Stimulated activated CD4-positive, alpha-beta T cell treated with anti-CD3 and anti-CD28 coated beads, Interleukin-4, amount 100 ng/mL, for 1 hour (primary cell): ENCODE data around the gene ARSI.

Experiments
- DNase-seq: peaks from one replicate; pipeline ENCODE4 v3.0.0-alpha.2; 2020

Gene ARSI

DNA sequence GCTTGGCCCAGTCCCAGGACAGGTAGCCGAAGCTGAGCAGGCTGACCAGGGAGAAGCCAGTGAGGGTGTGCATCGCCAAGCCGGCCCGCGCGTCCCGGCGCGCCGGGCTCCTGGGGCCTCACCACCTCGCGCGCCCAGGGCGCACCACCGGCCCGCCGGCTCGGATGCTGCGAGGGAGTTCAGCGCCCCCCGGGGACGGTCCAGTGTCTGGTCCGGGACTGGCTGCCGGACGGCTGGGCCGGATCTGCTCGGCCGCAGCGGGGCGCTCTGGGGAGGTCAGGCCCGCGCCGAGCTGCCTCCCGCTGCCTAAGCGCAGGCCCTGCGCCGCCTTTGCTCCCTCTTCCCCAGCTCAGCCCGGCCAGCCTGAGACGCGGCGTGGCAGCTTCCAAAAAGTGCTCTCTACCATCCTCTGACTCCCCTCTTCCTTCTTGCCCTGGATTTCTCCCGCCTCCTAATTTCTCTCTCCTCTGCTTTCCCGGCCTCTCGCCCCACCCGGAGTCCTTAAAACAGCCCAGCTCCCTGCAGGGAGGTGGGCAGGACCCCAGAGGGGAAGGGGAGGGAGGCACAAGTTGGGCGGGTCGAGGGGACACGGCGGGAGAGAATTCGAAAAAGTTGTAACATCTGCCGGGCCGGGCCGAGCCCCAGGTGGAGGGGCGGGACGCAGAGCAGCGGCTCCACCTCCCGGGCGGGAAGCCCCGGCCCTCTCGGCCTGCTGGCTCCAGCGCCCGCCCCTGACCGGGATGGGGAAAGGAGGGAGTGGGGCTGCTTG lies at the start of gene ARSI:
ARSI (minus strand) TSS at position 605 of the 769 bp plus-strand sequence; CDS start at position 73, 532 bp downstream.
- no peak for DNase-seq

DNA sequence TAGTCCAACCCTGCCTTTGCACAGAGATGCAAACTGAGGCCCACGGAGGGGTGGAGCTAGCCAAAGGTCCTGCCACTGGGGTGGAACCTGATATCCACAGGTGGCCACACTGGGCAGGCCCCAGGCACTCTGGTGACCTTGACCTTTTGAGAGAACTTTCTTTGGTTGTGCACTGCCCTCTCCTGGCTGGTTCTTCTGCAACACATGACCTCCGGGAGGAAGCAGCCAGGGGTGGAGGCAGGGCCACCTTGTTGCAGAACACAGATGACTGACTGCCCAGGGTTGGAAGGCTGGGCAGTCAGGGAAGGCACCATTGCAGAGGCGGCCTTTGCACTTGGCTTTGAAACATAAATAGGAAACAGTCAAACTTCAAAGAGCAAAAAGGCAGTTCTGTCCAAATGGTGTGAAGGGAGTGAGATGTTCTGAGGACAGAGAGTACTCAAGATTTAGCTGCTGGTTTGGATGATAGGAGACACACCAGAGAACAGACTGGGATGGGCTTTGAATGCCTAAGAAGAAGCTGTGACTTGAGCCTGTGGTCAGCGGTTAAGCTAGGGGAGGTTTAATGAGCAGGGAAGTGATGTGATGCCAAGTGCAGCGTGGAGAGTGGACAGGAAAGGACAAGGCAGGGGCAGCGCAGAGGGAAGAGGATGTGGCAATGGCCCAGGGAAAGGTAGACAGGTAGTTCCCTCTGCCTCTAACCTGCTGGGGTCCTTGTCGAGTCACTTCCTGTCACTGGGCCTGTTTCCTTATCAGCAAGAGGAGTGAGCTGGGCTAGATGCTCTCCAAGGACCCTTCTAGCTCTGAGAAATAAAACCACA lies 48.0 kb upstream of the ARSI start:
- DNase-seq: peak; percentile 30

DNA sequence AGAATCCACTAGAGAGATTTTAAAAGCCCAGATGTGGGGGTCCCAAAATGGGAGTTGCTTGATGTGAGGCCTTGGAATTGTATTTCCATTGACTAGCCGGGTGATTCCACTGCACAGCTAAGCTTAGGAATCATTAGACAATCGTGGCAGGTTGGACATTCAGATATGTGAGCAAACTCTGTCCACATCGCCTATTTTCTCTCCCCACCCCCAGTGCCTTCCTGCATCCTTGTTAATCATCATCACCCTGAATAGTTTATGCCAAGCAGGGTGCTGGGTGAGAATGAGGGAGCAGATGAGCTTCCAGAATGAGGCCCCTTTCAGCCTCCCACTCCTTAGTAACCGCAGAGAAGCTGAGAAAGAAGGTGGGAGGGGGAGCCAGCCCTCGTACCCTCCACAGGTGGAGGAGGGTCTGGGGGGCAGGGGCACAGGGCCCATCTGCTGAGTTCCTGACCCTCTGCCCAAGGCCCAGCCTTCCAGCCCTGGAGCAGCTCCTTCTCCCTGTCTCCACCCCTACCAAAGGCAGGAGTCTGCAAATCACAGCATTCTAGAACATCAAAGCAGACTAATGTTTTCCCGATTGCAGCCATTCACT lies 47.1 kb upstream of the ARSI start:
- DNase-seq: no peak

DNA sequence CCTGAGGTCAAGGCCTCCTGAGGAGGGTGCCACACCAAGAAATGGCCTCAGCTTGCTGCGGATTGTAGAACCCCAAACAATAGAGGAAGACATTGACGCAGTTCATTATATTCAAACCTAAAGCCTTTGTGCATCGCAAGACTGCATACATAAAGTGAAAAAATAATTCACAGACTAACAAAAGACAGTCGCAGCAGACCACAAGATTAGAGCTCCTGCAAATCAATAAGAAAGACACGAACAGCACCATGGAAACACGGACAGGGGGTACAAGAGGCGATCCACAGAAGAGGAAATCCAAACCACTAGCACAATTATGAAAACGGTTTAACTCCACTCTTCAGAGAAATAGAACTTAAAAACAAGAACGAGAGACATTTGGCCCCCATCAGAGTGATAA lies 44.7 kb upstream of the ARSI start:
- DNase-seq: no peak

DNA sequence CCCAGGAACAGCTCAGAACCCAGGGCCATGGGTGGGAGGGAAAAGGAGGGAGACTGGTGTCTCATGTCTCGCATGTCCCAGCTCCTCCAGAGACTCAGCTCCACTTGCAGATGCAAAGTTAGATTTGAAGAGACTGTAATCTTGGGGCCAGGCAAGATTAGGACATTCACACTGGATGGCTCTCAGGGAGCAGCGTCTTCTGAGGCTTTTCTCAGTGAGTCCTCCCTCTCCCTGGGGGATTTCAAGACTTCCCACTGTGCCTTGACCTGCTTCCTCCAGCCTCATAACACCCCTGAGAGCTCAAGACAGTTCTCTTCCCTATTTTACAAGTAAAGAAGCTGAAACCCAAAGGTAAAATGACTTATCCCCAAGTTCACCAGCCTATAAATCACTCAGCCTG lies 44.3 kb upstream of the ARSI start:
- DNase-seq: no peak

DNA sequence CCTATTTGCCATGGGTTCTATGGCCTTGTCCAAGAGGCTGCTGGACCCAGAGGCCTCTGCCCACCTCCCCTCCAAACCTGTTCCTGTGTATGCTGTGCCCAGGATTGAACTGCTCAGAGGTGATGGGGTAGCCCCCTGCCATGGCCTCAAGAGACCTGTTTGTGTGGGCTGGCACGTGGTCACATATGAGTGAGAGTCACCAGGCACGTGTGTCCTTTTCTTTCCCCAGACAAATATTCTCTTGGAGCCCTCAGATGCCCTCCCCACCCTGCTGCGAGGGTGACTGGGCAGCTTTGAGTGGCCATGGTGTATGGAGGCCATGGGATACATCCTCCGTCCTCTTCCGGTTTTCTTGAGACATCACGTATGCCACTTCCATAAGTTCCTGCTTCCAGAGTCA lies 43.9 kb upstream of the ARSI start:
- no peak for DNase-seq

DNA sequence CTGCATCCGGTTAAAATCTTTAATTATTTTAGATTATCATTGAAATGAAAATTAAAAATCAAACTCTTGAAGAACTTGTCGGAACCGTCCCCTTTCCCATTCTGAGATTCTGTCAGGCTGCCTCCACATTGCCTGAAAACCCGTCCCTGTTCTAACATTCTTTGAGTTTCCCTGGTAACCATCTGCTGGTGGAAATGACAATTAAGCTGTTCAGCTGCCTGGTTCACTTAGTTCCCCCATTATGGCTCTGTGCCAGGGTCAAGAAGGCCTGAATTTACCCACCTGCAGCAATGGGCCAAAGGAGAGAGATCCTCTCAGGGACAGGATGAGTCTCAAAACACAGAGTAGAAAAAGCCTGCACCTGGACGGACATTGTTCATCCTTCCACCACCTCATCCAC lies 43.0 kb upstream of the ARSI start:
- no peak for DNase-seq

DNA sequence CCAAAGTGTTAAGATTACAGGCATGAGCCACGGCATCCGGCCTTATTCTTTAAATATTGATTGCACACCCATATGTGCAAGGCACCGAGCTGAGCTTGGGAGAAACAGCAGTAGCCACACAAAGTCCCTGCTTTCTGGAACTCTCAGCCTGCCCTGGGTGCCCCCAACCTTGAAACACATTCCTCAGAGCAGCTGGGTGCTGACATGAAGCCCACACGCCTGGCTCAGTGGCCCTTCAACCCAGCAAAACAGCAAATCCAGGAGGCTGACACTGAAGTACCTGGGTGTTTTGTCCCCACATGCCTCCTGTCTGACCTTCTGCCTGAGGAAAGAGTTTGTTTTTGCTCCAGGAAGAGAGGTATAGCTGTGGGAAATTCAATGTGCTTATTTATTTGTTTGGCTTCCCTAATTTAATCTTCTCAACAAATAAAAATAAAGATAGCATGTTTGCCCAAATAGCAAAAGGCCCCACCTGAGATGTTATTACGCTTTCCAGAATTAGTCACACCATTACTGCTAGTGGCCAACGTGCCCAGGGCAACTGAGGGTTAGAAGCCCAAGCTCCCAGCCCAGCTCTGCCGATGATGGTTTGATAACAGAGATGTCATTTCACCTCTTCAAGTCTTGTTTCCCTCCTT lies 41.4 kb upstream of the ARSI start:
- no peak for DNase-seq

DNA sequence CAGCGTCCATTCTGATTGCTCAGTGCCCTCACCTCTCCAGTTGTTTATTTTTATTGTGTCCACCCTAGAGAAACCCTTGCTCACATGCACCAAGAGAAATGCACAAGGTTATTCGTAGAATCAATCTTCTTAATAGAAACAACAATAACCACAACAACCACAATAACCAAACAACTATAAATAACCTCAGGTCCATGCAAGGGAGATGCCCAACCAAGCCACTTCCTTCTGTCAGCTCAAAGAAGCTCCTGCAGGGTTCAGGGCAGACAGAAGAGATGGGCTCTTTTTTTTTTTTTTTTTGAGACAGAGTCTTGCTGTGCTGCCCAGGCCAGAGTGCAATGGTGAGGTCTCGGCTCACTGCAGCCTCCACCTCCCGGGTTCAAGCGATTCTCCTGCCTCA lies 39.9 kb upstream of the ARSI start:
- DNase-seq: no peak

DNA sequence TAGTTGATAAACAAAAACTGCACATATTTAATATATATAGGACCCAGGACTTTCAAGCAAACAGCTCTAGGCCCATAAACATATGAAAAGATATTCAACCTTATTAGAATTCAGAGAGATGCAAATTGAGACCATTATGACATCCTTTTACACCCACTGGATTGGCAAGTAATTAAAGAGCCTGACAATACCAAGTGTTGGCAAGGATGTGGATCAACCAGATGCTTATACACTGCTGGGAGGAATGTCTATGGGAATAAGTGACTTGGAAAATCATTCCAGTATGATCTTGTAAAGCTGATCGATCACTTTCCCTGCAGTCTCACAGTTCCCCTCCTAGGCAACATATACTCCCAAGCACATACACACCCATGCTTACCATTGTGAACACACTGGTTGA lies 39.3 kb upstream of the ARSI start:
- no peak for DNase-seq

DNA sequence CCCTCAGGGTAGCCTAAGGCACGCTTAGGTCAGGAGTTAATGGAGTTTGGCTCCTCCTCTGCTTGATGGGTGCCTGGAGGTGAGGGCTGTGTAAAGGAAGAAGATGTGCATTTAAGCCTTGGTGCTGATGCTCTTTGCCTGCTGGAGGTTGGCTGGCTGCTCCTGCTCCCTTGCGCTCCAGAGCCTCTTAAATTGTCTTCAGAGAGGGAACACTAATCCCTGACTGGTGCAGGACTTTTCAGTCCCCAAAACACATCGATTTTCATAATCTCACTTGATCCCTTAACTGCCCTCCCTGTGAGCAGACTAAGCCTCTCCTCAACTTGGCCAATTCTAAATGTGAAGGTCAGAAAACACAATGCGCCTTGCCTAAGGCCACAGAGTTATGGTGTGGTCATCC lies 38.6 kb upstream of the ARSI start:
- no peak for DNase-seq

DNA sequence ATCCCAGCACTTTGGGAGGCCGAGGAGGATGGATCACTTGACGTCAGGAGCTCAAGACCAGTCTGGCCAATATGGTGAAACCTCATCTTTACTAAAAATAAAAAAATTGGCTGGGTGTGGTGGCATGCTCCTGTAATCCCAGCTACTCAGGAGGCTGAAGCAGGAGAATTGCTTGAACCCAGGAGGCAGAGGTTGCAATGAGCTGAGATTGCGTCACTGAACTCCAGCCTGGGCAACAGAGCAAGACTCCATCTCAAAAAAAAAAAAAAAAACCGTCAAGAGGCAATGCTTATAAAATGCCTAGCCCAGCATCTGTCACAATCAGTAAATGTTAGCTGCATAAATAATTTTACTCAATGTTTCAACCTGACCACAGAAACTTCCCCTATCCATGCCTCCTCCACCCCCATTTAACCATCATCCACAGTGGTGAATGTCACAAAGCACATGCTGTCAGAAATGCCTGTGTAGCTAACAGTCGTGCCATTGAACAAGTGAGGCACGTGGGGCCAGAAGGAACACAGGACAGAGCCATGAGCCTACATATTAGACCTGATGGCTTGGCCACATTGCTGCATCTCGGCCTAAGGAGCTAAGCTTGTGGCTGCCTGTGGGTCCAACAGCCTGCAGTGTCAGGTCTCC lies 38.0 kb upstream of the ARSI start:
- no peak for DNase-seq

DNA sequence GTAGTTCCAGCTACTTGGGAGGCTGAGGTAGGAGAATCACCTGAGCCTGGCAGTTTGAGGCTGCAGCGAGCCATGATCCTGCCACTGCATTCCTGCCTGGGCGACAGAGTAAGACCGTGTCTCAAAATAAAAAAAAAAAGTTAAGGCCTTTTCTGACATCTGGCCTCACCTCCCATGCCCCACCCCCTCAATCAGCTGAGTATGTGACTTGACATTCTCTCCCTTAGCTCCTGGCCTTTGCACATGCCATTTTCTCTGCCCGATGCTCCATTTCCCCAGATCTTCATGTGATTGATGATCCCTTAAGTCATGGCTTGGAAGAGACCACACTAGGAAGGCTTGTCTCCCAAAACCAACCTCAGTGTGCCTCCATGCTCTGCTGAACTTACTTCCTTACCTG lies 37.1 kb upstream of the ARSI start:
- no peak for DNase-seq

DNA sequence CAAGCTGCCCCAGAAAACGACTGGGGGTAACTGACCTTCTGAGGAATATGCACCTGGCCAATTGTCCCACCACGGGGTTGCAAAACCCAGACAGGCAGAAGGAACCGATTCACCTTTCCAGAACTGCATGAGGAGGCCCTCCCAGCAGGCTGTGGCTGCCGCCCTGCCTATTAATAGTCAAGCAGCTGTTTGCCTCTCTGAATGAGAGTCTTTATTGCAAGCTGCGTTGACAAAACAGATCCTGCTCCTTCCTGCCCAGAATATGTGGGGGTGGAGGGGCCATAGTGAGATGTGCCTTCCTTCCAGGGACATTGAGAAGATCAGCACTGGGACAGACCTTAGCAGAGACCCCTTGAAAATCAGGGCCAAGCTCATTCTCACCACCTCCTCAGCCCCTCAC lies 36.5 kb upstream of the ARSI start:
- DNase-seq: no peak

DNA sequence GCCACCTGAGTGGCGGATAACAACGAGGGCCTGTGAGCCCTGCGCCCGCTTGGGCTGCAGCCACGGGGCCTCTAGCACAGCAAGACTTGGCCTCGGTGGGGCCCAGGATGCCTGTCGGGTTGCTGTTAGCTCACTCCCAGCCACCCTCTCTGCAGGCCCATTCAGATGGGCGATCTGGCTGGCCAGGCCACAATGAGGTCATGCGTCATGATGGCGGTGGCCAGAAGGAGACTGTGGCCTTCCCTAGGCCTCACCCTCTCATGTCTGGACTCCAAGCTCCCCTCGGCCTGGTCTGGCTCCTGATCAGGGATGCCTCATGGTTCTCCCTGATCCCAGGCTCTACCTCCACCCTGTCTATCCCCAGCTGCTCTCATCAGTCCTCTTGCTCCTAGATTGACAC lies 35.8 kb upstream of the ARSI start:
- no peak for DNase-seq

DNA sequence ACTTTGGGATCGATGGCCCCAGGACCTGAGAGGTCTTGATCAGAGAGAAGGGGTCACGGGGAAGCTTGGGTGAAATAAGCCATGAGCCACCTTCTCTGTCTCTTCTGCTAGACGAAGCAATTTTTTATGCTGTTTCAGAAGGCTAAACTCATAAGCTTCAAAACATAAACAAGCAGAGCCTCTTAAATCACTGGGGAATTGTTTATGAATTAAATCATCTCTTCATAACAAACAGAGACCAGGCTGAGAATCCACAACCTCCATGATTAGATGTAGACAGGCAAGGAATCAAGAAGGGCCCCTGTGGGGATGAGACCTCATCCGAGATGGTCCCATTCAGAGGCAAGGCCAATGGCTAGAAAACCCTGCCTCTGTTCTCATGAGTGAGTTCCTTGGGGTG lies 33.1 kb upstream of the ARSI start:
- no peak for DNase-seq

DNA sequence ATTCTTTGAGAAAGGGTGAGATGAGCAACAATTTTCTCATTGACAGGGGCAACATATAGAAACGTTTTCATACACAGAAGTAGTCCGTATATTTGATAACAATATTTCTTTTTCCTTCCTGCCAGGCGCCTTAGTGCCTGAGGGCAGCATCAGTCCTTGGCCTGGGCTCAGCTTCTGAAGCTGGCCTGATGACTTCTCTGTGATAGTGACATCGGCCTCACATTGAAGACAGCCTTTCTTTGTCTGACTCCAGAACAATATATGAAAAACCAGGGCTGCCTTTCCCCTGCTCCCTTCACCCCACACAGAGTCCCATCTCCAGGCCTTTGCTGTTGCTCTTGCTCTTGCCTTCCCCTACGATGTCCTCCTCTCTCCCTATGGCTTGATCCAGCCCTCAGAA lies 30.7 kb upstream of the ARSI start:
- DNase-seq: no peak

DNA sequence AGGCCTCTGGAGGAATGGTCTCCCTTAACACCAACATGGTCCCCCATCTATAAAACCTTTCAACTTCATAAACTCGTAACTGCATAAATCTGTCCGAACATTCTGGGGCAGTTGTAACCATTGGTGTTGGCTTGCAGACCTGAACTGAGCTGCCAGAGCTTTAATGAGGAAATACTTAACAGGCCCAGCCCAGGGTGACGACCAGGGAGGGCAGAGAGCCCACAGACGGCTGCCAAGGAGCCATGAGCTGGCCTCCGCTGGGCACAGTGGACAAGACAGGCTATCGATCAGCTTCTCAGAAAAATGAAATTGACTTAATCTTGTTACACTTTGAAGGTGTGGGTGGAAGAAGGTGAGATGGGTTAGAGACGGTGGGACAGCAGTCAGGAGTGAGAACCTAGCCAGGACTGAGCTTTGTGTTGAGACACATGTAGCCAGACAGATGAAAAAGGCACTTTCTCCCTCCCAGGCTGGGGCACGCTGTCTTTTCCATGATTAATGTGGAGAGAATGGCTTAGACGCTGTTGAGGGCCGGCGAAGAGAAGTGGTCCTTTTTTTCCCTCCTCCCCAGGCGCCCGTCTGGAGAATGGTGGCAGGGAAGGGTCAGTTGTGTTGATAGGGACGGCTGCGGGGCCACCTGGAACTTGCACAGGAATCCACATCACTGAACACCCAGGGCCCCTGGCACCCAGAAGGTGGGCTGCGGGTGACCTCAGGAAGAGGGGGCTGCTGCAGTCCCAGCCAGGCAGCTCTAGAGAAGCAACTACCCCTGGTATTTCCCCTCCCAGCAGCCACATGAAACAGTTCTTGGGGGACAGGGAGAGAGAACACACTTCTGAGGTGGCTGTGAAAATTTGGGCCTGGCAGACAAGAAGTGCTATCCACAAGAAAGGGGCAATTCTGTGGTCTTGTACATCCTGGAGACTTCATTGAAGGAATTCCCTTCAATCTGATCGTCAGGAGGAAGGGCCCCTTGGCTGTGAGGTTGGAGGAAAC lies 27.5 kb upstream of the ARSI start:
- no peak for DNase-seq

DNA sequence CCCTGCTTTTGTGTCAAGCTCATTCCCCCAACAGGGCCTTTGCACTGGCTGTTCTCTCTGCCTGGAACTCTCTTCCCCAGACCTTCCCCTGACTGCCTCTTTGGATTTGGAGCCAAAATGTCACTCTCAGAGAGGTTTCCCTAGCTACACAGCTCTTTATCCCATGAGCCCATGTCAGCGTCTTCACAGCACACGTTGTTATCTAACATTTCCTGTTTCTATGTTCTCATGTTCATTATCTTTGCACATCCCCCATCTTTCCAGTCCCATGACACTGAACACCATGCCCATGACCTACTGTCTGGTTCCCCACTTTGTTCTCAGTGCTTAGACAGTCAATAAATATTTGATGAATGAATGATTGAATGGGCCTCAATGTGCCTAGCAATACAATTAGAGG lies 26.3 kb upstream of the ARSI start:
- DNase-seq: no peak

DNA sequence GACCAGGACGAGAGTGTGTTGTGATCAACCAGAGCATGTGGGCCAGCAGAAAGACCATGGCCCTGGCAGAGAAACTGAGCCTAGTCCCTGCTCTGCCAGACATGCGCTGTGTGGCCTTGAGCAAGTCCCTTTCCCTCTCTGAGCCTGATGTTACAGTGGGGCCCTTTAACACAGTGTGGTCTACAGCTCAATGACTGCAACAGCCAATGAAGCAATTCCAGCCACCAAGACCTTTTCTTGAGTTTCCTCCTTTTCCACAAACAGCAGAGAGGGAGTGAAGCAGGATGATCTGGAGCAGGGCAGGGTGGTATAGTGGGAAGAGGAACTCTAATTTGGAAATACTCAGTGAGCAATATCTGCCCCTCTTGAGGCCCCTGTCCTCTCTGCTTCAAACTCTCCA lies 25.8 kb upstream of the ARSI start:
- no peak for DNase-seq

DNA sequence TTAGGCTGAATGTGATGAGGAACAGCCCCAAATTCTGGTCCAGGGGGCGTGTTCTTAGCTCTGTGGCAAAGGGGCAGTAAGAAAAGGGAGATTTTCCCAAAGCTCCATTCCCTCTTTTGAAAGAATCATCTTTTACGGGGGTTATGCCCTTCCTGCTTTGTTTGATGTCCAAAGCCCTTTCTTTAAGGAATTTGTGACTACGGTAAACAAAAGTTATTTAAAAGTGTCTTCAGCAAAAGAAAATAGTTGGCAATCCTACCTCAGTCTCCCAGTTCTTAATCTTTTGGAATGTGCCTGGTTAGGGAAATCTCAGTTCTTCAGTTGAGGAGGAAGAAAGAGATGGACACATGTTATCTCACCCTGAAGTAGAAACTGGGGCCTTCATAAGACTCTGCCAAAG lies 24.4 kb upstream of the ARSI start:
- DNase-seq: no peak

DNA sequence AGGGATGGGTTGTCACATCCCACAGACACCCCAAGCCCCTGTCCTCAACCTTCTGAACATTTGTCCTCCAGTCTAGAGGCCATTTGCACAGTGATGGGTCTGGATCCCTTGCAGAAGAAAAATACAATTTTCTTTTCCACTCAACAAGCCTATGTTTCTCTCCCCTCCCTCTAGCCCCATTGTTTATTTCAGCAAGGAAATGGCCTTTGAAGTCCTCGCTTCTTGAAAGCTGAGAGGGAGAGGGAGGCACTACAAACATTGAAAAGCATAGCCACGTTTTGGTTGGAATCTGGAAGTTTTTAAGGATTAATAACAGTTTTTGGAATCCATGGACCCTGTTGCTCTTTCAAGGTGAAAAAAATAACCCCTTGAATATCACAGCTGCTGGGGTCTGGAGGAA lies 24.0 kb upstream of the ARSI start:
- DNase-seq: no peak
